ENCODE data around the gene IL15.

- TF ChIP-seq CTCF (IDR thresholded peaks at IDR 0.05) (no peak), EP300 (IDR thresholded peaks at IDR 0.05) (no peak), BCL3 (IDR thresholded peaks at IDR 0.05) (no peak), RAD21 (conservative IDR thresholded peaks at IDR 0.05 in 1 of 2, IDR thresholded peaks at IDR 0.05 in 1 of 2) (no peak), POLR2A (IDR thresholded peaks at IDR 0.05; ENCODE audit: low read length) (no peak), JUN (IDR thresholded peaks at IDR 0.05) (no peak), EHMT2 (IDR thresholded peaks at IDR 0.05; ENCODE audit: low read depth) (no peak), KDM5A (IDR thresholded peaks at IDR 0.05) (no peak), RFX5 (IDR thresholded peaks at IDR 0.05) (no peak)
Measured at GRCh38 chr4:141640696-141641095, 4.3 kb downstream of the IL15 start.

Data from A549 (cell line).